IPS-18c (cell line): Measurements from ENCODE around the gene CLECL1.
"Not testable (repeated sequence)": the region's sequence is repeated elsewhere in the genome, so short reads cannot be mapped to it uniquely, and the experiment has no call there.

Experiments used
- H3K4me3 ChIP-seq: 2 replicates; pipeline ENCODE4 v1.7.0; 2013; ENCODE audit warnings: low read depth, mild to moderate bottlenecking, low read length, moderate library complexity; ENCODE audit not compliant: insufficient read depth
- H3K9me3 ChIP-seq: one replicate; pipeline ENCODE4 v1.6.1; 2013; ENCODE audit warnings: mild to moderate bottlenecking, low read length, moderate library complexity; ENCODE audit not compliant: control insufficient read depth, insufficient read depth

Gene CLECL1

DNA sequence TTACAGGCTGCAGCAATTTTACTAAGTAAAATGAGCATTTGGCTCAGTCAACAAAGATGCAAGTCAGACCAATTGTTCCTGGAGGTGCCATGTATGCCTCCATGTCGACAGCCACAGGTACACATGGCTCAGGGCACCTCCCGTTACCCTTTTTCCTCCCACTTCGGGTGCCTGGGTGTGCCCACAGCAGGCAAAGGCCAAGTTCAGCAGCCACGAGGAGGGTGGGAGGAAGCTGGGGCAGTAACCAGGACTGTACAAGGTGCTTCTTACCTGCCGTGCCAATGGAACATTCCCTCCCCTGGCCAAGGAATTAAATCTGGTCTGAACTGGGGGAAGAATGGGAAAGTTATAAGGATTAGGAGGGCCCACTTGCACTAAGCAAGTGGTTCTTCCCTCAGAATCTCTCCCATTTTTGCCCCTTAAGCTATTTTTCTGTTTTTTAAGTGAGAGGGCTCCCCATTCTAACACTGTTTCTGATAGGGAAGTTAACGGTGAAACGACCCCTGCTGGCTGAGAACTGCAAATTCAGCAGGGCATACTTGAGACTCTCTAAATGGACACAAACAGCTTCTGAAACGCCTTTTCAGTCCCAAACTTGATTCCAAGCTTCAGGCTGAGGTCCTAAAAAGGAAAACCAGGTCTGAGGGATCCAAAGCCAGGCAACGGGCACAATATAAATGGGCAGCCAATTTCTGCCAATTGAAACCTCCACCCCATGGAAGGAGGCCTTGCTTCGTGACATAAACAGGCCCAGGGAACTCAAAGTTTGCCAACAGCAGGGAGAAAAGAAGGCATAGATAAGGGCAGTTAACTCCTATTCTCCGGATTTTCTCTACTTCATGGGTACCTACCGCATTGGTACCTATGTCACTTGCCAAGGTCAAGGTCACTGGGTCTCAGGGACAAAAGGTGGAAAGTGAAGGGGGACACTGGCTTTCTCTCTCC is 24.8 kb downstream of the CLECL1 start:
- H3K9me3 ChIP-seq: no peaks in the 10 kb centered on the region
- H3K4me3 ChIP-seq: no peak overlapping the region

DNA sequence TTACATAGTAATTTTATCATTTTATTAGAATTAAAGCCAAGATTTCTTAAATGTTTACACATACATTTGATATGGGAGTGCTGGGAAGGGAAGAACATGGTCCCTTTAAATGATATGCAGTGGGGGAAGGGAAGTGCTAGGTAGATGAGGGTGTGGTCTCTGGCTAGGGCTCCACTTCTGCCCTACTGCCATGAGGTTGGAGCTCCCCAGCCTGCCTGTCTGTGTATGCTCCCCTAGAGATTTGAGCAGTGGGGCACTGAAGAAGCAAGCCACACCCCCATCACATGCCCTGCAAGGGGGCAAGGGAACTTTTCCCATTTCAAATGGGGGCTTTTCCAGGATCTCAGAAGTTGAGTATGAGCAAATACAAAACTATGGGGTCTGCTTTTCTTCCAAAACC is 25.5 kb downstream of the CLECL1 start:
- Histone ChIP-seq H3K9me3 (no peaks in the 10 kb centered on the region), H3K4me3 (no peak overlapping the region)

DNA sequence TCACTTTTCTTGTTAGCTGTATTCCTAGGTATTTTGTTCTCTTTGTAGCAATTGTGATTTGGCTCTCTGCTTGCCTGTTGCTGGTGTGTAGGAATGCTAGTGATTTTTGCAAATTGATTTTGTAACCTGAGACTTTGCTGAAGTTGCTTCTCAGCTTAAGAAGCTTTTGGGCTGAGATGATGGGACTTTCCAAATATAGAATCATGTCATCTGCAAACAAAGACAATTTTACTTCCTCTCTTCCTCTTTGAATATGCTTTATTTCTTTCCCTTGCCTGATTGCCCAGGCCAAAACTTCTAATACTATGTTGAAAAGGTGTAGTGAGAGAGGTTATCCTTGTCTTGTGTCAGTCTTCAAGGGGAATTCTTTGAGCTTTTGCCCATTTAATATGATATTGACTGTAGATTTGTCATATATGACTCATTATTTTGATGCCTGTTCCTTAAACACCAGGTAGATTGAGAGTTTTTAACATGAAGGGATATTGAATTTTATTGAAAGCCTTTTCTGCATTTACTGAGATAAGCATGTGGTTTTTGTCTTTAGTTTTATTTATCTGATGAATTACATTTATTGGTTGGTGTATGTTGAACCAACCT is 26.7 kb downstream of the CLECL1 start:
- Histone ChIP-seq H3K9me3 (no peaks in the 10 kb centered on the region), H3K4me3 (no peak overlapping the region)

DNA sequence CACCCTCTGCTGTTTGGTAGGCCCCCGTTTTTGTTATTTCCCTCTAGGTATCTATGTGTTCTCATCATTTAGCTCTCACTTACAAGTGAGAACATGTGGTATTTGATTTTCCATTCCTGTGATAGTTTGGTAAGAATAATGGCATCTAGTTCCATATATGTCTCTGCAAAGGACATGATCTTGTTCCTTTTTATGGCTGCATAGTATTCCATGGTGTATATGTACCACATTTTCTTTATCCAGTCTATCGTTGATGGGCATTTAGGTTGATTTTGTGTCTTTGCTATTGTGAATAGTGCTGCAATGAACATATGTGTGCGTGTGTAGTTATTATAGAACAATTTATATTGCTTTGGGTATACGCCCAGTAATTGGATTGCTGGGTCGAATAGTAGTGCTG is 28.3 kb downstream of the CLECL1 start:
- not testable (repeated sequence) for H3K4me3 ChIP-seq, H3K9me3 ChIP-seq

DNA sequence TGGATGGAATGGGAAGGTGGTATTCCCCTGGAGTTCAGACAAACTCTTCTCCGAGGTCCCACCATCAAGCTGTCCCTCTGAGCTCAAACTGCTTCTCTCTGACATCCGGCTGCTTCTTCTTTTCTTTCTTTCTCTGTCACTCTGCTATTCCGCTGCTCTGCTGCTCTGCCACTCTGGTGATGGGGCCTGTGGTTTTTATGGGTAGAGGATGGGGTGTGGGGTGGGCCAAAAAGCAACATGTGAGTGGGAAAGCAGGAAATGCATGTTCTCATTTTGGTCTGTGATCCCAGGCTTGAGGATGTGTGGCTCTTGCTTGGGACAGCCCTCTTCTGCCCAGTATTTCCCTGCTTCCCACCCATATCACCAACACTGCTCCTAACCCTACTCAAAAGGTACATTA is 30.6 kb downstream of the CLECL1 start:
- H3K4me3 ChIP-seq: no peak overlapping the region
- H3K9me3 ChIP-seq: no peaks in the 10 kb centered on the region

DNA sequence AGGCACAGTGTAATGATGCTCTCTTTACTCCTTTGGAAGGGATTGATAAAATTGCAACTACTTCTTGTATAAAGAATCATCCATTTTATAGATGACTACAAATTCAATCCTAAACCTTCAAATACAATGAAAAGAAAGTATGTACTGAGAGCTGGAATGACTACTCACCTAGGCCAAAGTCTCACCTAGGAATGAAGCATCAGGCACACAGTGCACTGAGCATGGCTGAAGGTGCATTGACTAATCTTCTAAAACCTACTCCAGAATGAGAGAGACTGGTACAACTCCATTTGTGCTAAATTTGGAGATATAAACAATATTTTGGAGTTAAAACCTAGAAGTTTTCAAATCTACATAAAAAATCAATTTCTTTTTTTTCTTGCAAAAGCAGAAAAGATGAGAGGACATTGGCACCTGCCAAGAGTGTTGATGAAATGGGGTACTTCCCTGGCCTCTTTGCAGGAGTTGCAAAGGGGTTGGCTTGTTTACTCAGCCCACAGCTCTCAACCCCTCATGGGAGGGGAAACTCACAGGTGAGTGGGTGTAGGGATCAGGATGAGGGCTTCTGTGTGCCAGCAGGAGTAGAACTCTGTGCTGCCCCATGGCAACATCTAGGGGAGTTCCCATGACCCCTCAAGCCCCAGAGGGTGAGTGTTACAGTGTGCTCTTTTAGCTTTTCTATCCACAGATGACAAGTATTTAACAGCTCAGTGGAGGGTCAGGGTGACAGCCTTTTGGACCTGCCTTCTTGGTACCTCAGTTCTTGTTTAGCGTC is 31.3 kb downstream of the CLECL1 start:
- Histone ChIP-seq H3K9me3 (no peaks in the 10 kb centered on the region), H3K4me3 (no peak overlapping the region)

DNA sequence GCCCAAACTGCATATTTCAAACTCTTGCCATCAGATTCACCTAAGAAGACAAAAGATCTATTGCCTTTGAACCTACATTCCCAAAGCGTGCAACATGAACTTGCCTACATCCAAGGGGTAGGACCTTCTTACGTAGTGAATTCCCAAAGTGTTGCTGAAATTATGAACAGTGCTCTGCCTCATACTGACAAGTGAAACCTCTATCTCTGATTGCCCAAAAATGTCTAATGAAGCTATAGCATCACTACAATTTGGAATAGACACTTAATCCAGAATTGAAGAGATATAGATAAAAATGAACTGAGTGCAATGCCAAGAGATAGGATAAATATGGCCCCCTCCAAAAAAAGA is 32.3 kb downstream of the CLECL1 start:
- Histone ChIP-seq H3K4me3 (no peak overlapping the region), H3K9me3 (no peaks in the 10 kb centered on the region)

DNA sequence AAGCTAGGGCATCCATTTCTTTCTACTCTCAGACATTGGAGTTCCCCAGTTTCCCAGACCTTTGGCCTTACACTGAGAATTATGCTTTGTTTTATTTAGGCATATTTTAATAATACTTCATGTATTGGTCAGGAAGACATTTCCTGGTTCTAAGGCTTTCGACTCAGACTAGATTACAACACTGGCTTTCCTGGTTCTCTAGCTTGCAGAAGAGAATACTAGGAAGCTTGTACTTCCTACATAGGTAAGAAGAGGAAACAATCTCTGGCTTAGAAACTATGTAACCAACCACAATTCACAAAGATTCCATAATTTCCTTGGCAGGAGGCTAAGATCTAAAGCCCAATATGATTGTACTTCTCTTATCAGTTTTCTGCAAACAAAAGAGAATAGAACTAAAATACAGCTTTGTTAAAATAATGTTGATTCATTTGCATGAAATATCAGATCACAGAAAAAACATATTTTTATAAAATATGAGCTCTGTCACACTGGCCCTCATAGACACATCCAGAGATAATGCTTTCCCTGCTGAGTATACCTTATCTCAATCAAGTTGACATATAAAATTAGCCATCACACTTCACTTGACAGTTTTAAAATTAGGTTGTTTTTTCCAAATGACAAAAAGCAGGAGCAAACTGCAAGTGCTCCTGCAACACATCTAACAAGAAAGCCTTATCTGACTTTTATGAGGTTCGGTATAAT is 32.8 kb downstream of the CLECL1 start:
- Histone ChIP-seq H3K9me3 (no peaks in the 10 kb centered on the region), H3K4me3 (no peak overlapping the region)

DNA sequence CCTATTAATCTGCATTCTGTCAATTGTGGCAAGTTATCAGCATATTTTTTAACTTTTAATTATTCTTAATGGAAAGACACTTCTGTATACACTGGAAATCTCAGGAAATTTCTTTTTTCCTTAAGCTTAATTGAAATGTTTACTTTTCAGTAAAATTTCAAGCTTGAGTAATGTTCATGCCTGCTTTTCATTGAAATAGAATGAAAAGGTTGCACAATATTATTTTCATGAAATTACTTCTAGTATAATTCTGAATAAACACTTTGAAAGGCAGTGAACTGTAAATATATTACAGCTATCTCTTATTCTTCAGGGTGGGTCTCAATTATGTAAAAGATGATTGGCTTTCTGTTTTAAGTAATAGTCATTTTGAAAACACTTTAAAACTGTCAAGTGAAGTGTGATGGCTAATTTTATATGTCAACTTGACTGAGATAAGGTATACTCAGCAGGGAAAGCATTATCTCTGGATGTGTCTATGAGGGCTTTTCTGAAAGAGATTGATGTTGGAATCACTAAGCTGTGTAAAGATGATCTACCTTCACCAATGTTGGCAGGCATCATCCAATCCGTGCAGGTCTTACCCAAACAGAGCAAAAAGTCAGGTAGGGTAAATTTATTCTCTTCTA is 33.5 kb downstream of the CLECL1 start:
- Histone ChIP-seq H3K4me3 (no peak overlapping the region), H3K9me3 (no peaks in the 10 kb centered on the region)

DNA sequence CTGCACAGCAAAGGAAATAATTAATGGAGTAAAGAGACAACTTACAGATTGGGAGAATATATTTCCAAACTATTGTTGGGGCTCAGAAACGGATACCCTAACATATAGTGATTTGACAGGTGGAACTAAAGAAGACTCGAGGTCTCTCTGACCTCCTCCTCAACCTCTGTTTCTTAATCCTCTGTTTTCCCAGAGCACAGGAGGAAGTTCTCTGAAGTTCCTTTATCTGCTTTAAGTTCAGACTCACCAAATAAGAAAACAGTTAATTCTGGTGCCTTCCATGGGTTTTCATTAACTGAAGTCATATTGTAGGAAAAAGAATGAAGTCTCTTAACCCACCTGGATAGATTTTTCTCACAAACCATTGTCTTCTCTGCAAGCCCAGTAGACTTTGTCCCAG is 34.2 kb downstream of the CLECL1 start:
- no peaks in the 10 kb centered on the region for H3K9me3 ChIP-seq
- H3K4me3 ChIP-seq: no peak overlapping the region

DNA sequence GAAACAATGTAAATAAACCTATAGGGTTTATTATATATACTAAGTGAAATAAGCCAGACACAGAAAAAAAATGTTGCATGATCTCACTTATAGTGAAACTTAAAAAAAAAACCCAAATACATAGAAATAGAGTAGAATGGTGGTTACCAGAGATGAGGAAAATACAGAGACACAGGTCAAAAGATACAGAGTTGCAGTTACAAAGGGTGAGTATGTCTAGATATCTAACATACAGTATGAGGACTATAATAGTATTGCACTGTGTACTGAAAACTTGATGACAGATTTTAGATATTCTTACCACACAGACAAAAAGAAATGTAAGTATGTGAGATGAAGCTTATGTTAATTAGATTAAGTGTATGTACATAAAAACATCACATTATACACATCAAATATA is 35.3 kb downstream of the CLECL1 start:
- Histone ChIP-seq H3K9me3 (no peaks in the 10 kb centered on the region), H3K4me3 (no peak overlapping the region)

DNA sequence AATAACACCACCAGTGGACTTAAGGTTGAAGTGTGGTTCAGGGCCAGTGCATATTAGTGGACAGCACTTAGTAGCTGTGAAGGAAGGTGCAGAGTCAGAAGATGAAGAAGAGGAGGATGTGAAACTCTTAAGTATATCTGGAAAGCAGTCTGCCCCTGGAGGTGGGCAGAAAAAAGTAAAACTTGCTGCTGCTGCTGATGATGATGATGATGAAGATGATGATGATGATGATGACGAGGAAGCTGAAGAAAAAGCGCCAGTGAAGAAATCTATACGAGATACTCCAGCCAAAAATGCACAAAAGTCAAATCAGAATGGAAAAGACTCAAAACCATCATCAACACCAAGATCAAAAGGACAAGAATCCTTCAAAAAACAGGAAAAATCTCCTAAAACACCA is 37.2 kb downstream of the CLECL1 start:
- not testable (repeated sequence) for H3K4me3 ChIP-seq

DNA sequence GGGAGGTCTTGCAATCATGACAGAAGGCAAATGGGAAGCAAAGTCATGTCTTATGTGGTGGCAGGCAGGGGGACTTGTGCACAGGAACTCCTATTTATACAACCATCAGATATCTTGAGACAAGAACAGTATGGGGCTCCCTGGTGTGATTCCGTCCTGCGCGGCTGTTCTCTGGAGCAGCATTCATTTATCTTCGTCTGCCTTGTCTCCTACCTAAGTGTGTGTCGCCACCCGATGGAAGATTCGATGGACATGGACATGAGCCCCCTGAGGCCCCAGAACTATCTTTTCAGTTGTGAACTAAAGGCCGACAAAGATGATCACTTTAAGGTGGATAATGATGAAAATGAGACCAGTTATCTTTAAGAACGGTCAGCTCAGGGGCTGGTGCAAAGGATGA is 37.7 kb downstream of the CLECL1 start:
- H3K9me3 ChIP-seq, H3K4me3 ChIP-seq: not testable (repeated sequence)

More for the DNA sequence above, 37.2 kb downstream of the CLECL1 start:
- not testable (repeated sequence) for H3K9me3 ChIP-seq

DNA sequence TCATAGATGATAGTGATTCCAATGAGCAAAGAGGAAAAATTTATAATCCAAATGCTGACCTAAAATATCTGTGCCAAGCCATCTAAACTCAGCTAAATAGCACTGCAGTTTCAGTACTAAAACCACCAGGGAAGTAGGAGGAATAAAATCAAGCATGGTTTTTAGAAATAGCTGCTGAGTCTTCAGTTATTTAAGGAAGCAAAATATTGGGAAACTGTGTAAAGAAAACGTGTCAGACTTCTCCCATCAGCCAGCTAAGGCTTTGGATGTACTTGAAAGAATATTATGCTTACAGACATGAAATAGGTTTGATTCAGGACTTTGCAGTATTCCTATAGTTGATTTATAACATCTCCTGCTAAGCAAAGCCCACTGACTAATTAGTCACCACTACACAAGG is 38.7 kb downstream of the CLECL1 start:
- no peak overlapping the region for H3K4me3 ChIP-seq
- no peaks in the 10 kb centered on the region for H3K9me3 ChIP-seq

DNA sequence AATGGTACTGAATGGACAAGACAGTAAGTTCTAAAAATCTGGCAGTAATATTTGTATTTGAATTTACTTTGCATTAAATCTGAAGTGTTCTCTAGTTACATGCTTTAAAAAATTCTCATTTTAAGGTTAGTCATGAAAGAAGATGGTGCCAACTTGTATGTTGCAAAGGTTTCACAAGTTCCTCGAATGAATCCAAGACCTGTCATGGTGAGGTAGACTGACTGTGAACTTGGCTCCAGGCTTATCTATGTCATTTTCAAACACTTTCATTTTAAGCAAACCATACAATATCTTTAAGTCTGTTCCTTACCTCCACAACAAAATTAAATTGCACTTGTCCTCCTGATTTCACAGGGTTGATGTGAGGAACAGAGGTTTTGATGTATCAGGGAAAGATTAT is 40.0 kb downstream of the CLECL1 start:
- H3K4me3 ChIP-seq: no peak overlapping the region
- no peaks in the 10 kb centered on the region for H3K9me3 ChIP-seq

DNA sequence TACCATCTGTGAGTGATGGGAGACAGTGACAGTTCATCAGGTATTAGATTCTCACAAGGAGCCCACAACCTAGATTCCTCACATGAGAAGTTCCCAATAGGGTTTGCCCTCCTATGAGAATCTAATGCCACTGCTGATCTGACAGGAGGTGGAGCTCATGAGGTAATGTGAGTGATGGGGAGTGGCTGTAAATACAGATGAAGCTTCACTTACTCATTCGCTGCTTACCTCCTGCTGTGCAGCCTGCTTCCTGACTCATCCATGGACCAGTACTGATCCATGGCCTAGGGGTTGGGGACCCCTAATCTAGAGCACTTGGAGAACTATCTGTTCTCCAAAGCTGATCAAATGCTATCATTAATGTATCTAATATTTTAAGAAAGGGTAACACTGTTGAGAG is 45.7 kb downstream of the CLECL1 start:
- Histone ChIP-seq H3K9me3 (no peaks in the 10 kb centered on the region), H3K4me3 (no peak overlapping the region)

DNA sequence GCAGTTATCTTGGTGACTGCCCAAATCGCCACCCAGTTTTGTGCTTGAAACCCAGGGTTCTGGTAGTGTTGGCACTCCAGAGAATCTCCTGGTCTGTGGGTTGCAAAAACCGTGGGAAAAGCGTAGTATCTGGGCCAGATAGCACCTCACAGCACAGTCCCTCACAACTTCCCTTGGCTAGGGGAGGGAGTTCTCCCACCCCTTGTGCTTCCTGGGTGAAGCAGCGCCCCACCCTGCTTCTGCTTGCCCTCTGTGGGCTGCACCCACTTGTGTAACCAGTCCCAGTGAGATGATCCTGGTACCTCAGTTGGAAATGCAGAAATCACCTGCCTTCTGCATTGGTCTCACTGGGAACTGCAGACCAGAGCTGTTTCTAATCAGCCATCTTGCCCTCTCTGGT is 47.0 kb downstream of the CLECL1 start:
- no peaks in the 10 kb centered on the region for H3K9me3 ChIP-seq
- no peak overlapping the region for H3K4me3 ChIP-seq
